Thyroid gland (tissue), 4 donors: ENCODE data around the gene SLC26A3.

Source experiments
- CTCF ChIP-seq, 6 experiments: fragments of 200-600 bp in 3 of 6; fragments of 450-650 bp in 3 of 6; sonication (generic) in 3 of 6; IDR thresholded peaks; one replicate each; pipeline ENCODE4 v1.5.1; 2016 to 2019; ENCODE audit warnings: antibody characterized with exemption in 6 of 6, mild to moderate bottlenecking in 2 of 6, inconsistent platforms in 1 of 6, moderate library complexity in 1 of 6
- POLR2A ChIP-seq, 2 donors: fragments of 450-650 bp; IDR thresholded peaks; one replicate each; pipeline ENCODE4 v1.6.1; 2017; ENCODE audit warnings: antibody characterized with exemption in 2 of 2, mild to moderate bottlenecking in 2 of 2, moderate library complexity in 1 of 2

GRCh38 chr7:107721286-107721685, 81.7 kb downstream of the SLC26A3 start:
- no peak for TF ChIP-seq CTCF (IDR thresholded peaks at IDR 0.05)
- TF ChIP-seq POLR2A (IDR thresholded peaks at IDR 0.05): no peak
